Measurements from ENCODE around the gene ACTL8. TPM values are rescaled to one million over a fixed set of nuclear protein-coding genes. Genes with fewer than 3 reads are reported as not detected.

The ACTL8 gene
- total RNA-seq, 2 experiments from 2014 or later, result not detected

- no peak for DNase-seq
- intact Hi-C loops (cut with DNase I, micrococcal nuclease), result no loop called here
- no peaks in the 10 kb centered on the region for H3K4me1 ChIP-seq (ENCODE audit: insufficient read depth, low read length)
- peaks cover 0 to 4% of the 10 kb centered on the region in 2 experiments for H3K9me3 ChIP-seq (ENCODE audit: control insufficient read depth in 1 of 2, insufficient read depth in 1 of 2, low read length in 2 of 2)
- H3K4me1 Mint-ChIP-seq (ENCODE audit: low read depth), result no peaks in the 10 kb centered on the region
- H3K9me3 Mint-ChIP-seq, result peaks cover 2% of the 10 kb centered on the region
- H3K36me3 Mint-ChIP-seq (ENCODE audit: low read depth), result no peaks in the 10 kb centered on the region
- no peak overlapping the region for H3K4me3 ChIP-seq (ENCODE audit: low read length)
- no peaks in the 10 kb centered on the region for H3K36me3 ChIP-seq (ENCODE audit: insufficient read depth, low read length)
- H3K27me3 Mint-ChIP-seq, result peaks cover 5% of the 10 kb centered on the region
- TF ChIP-seq CTCF (IDR thresholded peaks at IDR 0.05), result no peak
- no peak overlapping the region for H3K27ac ChIP-seq (ENCODE audit: low read depth in 1 of 2, low read length in 2 of 2)
- POLR2A ChIA-PET, result no interaction called here
- CTCF ChIA-PET, result no interaction called here
- no peaks in the 10 kb centered on the region for H3K27me3 ChIP-seq (ENCODE audit: control insufficient read depth in 1 of 2, insufficient read depth in 2 of 2, low read length in 2 of 2)
- no peak for ATAC-seq (ENCODE audit: poor library complexity)
- no peak overlapping the region for H3K4me3 Mint-ChIP-seq
- H3K27ac Mint-ChIP-seq, result no peak overlapping the region
Observed at GRCh38 chr1:17874231-17874630, 119.1 kb downstream of the ACTL8 start.

- no peaks in the 10 kb centered on the region for H3K36me3 ChIP-seq (ENCODE audit: insufficient read depth, low read length)
- H3K4me1 ChIP-seq (ENCODE audit: insufficient read depth, low read length), result no peaks in the 10 kb centered on the region
- Mint-ChIP-seq H3K4me3 (no peak overlapping the region), H3K36me3 (ENCODE audit: low read depth) (no peaks in the 10 kb centered on the region), H3K9me3 (peaks cover 2% of the 10 kb centered on the region), H3K27ac (no peak overlapping the region), H3K4me1 (ENCODE audit: low read depth) (no peaks in the 10 kb centered on the region), H3K27me3 (peaks cover 9% of the 10 kb centered on the region)
- intact Hi-C loops (cut with DNase I, micrococcal nuclease), result no loop called here
- H3K4me3 ChIP-seq (ENCODE audit: low read length), result no peak overlapping the region
- ChIA-PET POLR2A (no interaction called here), CTCF (no interaction called here)
- no peak overlapping the region for H3K27ac ChIP-seq (ENCODE audit: low read depth in 1 of 2, low read length in 2 of 2)
- TF ChIP-seq CTCF (IDR thresholded peaks at IDR 0.05), result no peak
- ATAC-seq (ENCODE audit: poor library complexity) (no peak), DNase-seq (no peak)
- peaks cover 0 to 7% of the 10 kb centered on the region in 2 experiments for H3K9me3 ChIP-seq (ENCODE audit: control insufficient read depth in 1 of 2, insufficient read depth in 1 of 2, low read length in 2 of 2)
- no peaks in the 10 kb centered on the region for H3K27me3 ChIP-seq (ENCODE audit: control insufficient read depth in 1 of 2, insufficient read depth in 2 of 2, low read length in 2 of 2)
Observed at GRCh38 chr1:17874710-17875109, 119.6 kb downstream of the ACTL8 start.

GRCh38 chr1:17875171-17875881 lies 120.2 kb downstream of the ACTL8 start:
- Mint-ChIP-seq H3K4me1 (ENCODE audit: low read depth) (no peaks in the 10 kb centered on the region), H3K4me3 (no peak overlapping the region), H3K36me3 (ENCODE audit: low read depth) (no peaks in the 10 kb centered on the region), H3K27ac (no peak overlapping the region), H3K9me3 (peaks cover 2% of the 10 kb centered on the region), H3K27me3 (peaks cover 12% of the 10 kb centered on the region)
- H3K27ac ChIP-seq (ENCODE audit: low read depth in 1 of 2, low read length in 2 of 2), result no peak overlapping the region
- no peak for TF ChIP-seq CTCF (IDR thresholded peaks at IDR 0.05)
- no peak for DNase-seq
- H3K36me3 ChIP-seq (ENCODE audit: insufficient read depth, low read length), result no peaks in the 10 kb centered on the region
- peaks cover 0 to 7% of the 10 kb centered on the region in 2 experiments for H3K9me3 ChIP-seq (ENCODE audit: control insufficient read depth in 1 of 2, insufficient read depth in 1 of 2, low read length in 2 of 2)
- H3K4me3 ChIP-seq (ENCODE audit: low read length), result no peak overlapping the region
- H3K4me1 ChIP-seq (ENCODE audit: insufficient read depth, low read length), result no peaks in the 10 kb centered on the region
- H3K27me3 ChIP-seq (ENCODE audit: control insufficient read depth in 1 of 2, insufficient read depth in 2 of 2, low read length in 2 of 2), result no peaks in the 10 kb centered on the region
- CTCF ChIA-PET, result no interaction called here
- no peak for ATAC-seq (ENCODE audit: poor library complexity)
- POLR2A ChIA-PET, result no interaction called here
- intact Hi-C loops (cut with DNase I, micrococcal nuclease), result no loop called here
